Activated CD4-positive, CD25-positive, alpha-beta regulatory T cell treated with anti-CD3 and anti-CD28 coated beads, Interleukin-2, amount 50 U/mL, for 24 hours (primary cell): ENCODE measurements around the gene TNRC18.
A peak's percentile ranks its signal among the peaks of the same experiment; 100 is the strongest.

ENCODE experiments used
- ATAC-seq, 2 donors: fragments of 150-1000 bp; cut with Tn5 transposase; one replicate each; pipeline ENCODE4 v1.10.0; 2021; ENCODE audit warnings: mild to moderate bottlenecking in 1 of 2, moderate library complexity in 1 of 2

TNRC18 gene

DNA sequence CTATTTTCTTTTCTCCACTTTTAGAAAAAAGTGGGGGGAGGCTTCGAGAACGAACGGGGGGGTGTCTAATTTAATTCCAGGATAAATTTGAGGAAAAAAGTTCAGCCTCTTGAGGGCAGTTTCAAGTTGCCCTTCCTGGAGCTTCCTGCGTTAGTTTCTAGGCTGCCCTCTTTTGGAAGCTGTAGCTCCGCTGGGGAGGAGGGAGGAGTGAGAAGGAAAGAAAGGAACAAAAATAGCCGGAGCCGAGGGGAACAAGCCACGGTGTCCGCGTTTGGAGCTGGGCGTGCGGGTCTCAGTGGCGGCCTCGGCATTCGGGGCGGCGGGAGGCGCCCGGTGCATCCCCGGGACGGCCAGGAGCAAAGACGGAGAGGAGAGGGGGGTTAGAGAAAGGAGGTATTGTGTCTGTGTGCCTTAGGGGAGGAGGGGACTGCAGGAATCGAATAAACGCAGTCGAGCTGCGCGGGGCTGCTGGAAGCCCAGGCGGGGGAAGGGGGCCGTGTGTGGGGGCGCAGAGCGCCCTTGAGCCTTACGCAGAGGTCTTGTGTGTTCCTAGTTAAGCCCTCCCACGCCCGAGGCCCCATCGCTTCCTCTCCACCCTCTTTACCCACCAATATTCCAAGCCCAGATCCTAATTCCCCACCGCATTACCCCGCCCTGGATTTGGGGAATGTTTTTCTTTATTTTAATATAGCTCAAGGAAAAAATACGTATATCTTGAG, 2.0 kb upstream of the TNRC18 start:
- no peak for ATAC-seq

GRCh38 chr7:5424749-5425506, 1.3 kb upstream of the TNRC18 start:
- no peak for ATAC-seq

GRCh38 chr7:5423976-5424748, 528 bp upstream of the TNRC18 start:
- ATAC-seq, result peak; percentile 27 to 40

- no peak for ATAC-seq
Measured at GRCh38 chr7:5422396-5423305, 983 bp downstream of the TNRC18 start.

DNA sequence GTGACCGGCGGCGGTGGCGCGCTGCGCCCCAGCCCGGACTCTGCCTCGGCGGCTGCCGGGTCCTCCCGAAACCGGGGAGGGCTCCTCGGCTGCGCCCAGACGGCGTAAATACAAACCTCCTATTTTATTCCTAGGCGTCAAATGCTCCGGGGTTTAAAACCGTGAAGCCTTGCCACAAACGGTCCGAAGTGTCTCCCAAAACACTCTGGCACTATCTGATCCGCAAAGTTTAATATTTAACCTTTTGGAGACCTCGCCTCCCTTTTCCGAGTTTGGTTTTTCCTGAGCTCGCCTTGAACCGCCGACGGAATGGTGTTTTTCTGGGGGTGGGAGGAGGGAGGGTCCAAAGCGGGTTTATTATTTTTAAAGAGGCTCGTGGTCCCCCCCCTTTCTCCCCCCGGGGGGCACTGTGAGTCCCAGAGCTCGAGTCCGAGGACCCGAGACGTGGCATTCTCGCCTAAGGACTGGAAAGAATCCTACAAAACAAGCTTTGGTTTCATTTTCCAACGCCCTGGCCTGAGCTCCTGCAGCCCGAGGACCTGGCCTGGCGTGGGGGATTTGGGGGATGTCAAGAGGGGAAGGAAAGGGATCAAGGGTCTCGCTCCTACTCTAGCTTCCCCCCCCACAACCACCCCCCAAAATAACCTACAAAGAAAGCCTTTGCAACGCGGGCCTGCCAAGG, 1.8 kb downstream of the TNRC18 start:
- ATAC-seq, result no peak

DNA sequence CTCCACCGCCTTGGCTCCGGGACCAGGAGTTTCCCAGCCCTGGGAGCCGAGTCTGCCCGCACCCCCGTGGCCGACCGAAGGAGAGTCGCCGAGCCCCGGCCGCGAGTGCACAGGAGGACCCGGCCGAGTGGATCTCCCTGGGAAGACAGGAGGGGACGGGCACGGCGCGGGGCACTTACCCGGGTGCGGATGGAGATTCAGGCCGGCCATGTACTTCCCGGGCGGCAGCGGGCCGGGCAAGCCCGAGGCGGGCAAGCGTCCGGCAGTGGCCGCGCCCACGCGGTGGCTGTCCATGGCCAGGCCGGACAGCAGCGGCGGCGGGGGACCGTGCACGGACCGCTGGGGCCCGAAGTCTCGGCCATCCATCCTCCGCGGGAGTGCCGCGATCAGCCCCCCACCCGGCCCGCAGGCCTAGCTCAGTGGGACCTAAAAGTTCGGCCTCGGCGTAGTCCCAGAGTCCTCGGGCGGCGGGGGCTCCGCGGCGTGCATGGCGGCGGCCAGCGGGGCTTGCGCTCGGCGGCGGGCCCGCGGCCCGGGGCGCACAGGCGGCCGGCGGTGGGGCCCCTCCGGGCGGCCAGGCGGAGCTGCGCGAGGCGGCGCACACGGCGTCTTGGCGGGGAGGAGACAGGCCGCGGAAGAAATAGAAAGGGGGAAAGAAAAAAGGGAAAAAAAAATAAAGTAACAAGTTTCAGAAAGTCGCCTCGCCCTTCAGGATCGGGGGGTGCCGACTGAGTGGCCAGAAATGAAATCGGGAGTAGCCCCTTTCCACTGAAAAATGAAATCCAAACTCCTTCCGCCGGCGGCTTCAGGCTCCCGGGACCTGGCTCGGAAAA, 2.5 kb downstream of the TNRC18 start:
- no peak for ATAC-seq

DNA sequence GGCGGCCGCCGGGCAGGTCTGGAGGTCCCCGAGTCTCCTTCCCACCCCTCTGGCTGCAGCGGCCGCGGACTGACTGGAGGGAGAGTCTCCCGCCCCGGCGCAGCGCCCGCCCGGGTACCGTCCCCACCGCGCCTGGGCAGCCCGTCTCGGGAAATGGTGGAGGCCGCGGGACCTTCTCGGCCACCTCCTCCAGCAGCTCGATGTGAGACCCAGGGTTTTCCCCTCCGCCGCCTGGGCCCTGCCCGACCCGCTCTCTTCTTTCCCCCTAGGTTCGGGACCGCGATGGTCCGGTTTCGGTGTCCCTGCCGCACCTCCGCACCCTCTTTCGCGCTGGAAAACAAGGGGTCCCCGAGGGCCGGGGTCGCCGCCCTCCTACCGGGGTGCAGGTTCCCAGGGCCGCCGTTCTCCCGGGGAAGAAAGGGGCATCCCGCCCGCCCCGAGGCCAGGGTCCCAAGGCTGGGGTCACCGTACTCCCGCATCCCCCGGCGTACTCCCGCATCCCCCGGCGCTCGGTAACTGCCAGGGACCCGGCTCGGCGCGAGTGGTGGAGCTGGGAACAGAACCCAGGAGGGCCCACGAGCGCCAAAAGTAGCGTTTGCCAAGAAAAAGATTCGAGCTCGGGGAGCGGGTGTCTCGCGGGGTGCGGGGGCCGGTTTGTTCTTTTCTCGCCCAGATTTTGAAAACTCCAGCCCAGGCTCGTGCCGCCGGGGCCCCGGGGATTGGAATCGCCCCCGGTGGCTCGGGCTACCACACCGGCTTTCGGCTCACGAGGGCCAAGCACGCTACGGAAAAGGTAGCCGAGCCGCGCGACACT, 3.4 kb downstream of the TNRC18 start:
- ATAC-seq, result no peak

- ATAC-seq, result no peak
Measured at GRCh38 chr7:5419539-5420066, 4.0 kb downstream of the TNRC18 start.

- no peak for ATAC-seq
Measured at GRCh38 chr7:5418285-5418582, 5.4 kb downstream of the TNRC18 start.

DNA sequence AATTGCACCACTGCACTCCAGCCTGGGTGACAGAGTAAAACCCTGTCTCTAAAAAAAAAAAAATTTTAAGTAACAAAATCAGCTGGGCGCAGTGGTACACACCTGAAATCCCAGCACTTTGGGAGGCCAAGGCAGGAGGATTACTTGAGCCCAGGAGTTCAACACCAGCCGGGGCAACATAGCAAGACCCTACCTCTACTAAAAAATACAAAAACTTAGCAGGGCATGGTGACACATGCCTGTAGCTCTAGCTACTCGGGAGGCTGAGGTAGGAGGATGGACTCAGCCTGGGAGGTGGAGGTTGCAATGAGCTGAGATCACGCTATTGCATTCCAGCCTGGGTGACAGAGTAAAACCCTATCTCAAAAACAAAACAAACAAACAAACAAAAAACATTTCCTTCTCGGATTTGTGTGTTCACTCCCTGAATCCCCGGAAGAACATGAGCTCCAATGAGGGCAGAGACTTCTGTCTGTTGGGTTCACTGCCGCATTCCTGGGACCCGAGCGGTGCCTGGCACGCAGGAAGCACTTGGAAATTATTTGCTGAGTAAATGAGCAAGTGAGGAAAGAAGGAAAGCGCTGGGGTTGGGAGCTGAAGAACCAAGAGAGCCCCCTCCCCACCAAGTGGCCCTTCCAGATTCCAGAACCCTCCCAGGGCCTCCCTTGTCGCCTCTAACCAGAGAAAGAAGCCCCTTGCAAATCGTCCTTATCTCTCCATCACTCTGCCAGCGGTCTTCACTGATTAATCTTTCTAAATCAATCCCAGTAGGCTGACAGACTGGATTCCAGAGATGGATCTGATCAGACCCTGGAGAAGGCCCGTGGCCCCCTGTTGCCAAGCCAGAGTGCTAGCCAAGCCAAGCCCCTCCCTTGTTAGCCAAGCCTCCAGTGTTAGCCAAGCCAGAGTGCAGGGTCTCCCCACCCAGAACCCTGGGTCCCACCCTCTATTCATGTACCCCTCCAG, 6.2 kb downstream of the TNRC18 start:
- no peak for ATAC-seq

- no peak for ATAC-seq
Measured at GRCh38 chr7:5414916-5415315, 8.7 kb downstream of the TNRC18 start.

DNA sequence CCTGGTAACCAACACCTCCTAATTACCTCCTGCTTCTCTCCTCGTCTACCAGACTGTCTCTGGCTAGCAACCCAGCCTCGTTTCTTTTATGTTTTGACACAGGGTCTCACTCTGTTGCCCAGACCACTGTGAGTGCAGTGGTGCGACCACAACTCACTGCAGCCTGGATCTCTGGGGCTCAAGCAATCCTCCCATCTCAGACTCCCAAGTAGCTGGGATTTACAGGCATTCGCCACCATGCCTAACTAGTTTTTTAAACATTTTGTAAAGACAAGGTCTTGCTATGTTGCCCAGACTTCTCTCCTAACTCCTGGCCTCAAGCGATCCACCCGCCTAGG, 10.2 kb downstream of the TNRC18 start:
- no peak for ATAC-seq

- no peak for ATAC-seq
Measured at GRCh38 chr7:5408777-5409176, 14.9 kb downstream of the TNRC18 start.

DNA sequence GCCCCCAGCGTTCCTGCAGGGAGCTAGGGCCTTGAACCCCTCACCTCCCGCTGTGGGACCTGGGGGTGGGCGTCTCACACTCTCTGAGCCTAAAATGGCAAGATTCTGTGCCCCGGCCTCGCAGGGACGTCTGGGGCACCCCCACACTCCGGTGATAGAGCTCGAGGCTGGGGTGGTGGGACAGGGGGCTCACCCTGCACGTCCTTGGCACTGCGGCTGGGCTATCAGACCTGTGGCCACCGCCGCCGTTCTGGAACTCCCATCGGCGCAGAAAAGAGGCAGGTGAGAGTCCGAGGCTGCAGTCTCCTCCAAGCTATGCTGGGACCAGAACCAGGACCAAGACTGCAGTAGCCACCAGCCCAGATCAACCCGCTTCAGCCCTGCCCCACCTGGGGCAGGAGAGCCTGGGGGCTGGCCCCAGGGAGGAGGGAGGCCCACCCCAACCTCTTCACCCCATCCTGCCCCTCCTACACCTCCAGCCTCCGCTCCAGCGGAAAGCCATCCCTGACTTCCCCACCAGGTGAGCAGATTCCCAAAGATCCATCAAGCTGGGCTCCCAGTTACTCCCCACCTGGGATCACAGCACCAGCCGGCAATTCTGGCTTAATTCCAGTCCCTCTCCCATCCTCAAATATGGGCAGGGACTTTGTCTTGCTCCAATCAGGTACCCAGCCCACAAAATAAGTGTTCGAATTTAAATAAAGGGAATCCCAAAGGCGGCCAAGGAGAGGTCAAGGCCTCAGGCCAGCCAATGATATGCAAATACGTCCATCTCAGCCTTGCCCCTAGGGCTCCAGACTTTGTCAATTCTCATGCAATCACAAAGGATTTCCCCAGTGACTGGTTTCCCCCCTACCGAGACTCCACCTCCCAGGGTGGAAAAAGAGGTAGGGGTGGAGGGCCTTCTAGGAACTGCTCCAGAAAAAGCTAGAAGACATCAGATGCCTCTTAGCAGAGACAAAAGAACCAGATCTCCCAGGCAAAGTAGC, 16.4 kb downstream of the TNRC18 start:
- ATAC-seq, result no peak

DNA sequence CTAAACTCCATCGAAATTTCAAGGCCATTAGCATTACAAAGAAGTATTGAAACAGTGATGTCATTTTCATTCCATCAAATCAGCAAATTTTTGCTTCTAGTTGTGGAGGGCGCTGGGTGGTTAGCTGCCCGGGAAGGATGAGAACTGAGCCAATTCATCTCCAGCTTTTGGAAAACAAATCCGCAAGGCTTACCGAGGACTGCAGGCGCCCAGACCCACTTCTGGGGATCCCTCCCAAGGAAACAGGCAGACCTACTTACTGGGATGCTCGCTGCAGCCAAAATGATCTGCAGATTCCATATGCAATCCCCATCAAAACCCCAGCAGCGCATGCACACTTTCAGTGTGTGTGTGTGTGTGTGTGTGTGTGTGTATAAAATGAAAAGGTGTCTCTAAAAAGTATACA, 19.2 kb downstream of the TNRC18 start:
- ATAC-seq, result no peak

GRCh38 chr7:5403442-5403841, 20.2 kb downstream of the TNRC18 start:
- no peak for ATAC-seq

DNA sequence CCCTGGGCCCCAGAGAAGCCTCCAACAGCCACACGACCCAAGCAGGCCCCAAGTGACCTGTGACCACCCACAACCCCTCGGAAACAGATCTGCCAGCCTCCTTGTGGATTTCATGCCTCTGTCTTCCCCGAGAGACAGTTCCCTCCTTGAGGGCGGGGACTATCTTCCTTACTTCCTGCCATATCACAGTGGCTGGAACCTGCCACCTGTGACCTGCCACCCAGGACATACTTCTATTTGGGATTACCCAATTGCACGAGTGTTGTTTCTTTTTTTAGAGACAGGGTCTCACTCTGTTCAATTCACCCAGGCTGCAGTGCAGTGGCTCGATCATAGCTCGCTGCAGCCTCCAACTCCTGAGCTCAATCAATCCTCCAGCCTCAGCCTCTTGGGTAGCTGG, 25.9 kb downstream of the TNRC18 start:
- ATAC-seq, result no peak
